Measurements from ENCODE around the gene CD79A.

DNA sequence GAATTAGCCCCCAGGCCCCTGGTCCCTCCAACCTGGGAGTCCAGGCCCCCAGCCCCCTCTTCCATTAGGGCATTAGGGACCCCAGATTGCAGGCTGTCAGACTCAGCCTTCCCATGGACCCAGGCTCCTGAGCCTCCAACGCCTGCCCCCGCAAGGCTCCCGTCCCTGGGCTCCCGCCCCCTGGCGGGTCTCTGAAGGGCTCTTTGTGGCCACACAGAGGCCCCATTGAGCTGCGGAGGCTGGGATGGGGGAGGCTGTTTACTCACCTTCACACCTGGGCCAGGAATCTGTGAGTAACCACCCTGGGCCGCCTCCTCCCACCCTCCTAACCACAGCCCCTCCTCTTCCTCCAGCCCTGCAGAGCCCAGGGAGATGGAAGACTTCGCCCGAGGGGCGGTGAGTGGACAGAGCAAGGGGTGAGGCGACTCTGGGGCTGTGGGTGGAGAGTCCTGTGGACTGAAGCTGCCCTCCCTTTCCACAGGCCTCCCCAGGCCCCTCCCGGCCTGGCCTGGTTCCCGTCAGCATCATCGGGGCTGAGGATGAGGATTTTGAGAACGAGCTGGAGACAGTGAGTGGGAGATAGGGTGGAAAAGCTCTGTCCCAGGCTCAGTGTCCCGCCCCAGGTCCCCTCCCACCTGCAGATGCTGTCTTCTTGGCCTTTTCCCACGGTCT, 10.8 kb downstream of the CD79A start:
- TF ChIP-seq POLR2A (IDR thresholded peaks at IDR 0.05; ENCODE audit: low read depth, low read length) (no peak; the same call in 1 of the 2 replicates), POLR2AphosphoS5 (IDR thresholded peaks at IDR 0.05; ENCODE audit: low read depth, low read length) (no peak)

Measured in GM12892 (cell line).